ENCODE measurements around the gene FAM124B.

The FAM124B gene

GRCh38 chr2:224362094-224362493 lies 39.8 kb downstream of the FAM124B start:
- no peak overlapping the region for H3K27ac ChIP-seq (replicated peaks)
- TF ChIP-seq POLR2AphosphoS5 (IDR thresholded peaks at IDR 0.05; ENCODE audit: low read depth), result no peak
- TF ChIP-seq, protein P1, sequence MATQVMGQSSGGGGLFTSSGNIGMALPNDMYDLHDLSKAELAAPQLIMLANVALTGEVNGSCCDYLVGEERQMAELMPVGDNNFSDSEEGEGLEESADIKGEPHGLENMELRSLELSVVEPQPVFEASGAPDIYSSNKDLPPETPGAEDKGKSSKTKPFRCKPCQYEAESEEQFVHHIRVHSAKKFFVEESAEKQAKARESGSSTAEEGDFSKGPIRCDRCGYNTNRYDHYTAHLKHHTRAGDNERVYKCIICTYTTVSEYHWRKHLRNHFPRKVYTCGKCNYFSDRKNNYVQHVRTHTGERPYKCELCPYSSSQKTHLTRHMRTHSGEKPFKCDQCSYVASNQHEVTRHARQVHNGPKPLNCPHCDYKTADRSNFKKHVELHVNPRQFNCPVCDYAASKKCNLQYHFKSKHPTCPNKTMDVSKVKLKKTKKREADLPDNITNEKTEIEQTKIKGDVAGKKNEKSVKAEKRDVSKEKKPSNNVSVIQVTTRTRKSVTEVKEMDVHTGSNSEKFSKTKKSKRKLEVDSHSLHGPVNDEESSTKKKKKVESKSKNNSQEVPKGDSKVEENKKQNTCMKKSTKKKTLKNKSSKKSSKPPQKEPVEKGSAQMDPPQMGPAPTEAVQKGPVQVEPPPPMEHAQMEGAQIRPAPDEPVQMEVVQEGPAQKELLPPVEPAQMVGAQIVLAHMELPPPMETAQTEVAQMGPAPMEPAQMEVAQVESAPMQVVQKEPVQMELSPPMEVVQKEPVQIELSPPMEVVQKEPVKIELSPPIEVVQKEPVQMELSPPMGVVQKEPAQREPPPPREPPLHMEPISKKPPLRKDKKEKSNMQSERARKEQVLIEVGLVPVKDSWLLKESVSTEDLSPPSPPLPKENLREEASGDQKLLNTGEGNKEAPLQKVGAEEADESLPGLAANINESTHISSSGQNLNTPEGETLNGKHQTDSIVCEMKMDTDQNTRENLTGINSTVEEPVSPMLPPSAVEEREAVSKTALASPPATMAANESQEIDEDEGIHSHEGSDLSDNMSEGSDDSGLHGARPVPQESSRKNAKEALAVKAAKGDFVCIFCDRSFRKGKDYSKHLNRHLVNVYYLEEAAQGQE (IDR thresholded peaks at IDR 0.05; ENCODE audit: insufficient replicate concordance, low read depth), result no peak
- H3K27me3 ChIP-seq (ENCODE audit: insufficient read depth, poor library complexity, severe bottlenecking), result no peaks in the 10 kb centered on the region
- no peak overlapping the region for H3K4me3 ChIP-seq (replicated peaks; ENCODE audit: insufficient read depth, low read length)
- DNase-seq (ENCODE audit: low read depth in 1 of 2, low spot score in 1 of 2), result no peak

DNA sequence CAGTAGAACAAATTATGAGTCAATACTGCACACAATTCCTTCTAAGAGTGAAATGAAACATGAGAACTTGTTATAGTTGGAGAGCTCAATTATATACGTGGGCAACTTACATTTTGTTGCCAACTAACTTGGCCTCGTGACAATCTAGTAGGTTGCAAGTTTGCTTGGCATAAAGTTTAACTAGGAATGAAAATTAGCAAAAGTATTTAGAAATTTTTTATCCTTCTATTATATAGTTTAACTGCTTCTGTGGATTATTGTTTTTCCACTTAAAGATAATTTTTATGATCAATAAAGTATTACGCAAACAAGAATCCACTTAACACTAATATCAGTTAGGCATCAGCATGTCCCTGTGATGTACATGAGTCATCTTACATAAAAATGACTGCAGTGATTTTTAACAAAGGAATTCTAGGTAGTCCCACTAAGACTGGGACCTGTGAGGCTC lies 41.1 kb downstream of the FAM124B start:
- Histone ChIP-seq H3K27ac (replicated peaks) (no peak overlapping the region), H3K27me3 (ENCODE audit: insufficient read depth, poor library complexity, severe bottlenecking) (no peaks in the 10 kb centered on the region), H3K4me3 (replicated peaks; ENCODE audit: insufficient read depth, low read length) (no peak overlapping the region)
- DNase-seq (ENCODE audit: low read depth in 1 of 2, low spot score in 1 of 2), result no peak
- no peak for TF ChIP-seq SPI1 (IDR thresholded peaks at IDR 0.05; ENCODE audit: borderline replicate concordance, low read depth)
- TF ChIP-seq POLR2AphosphoS5 (IDR thresholded peaks at IDR 0.05; ENCODE audit: low read depth), result no peak
- no peak for TF ChIP-seq GABPA (IDR thresholded peaks at IDR 0.05; ENCODE audit: low read depth)
- TF ChIP-seq, protein P2, sequence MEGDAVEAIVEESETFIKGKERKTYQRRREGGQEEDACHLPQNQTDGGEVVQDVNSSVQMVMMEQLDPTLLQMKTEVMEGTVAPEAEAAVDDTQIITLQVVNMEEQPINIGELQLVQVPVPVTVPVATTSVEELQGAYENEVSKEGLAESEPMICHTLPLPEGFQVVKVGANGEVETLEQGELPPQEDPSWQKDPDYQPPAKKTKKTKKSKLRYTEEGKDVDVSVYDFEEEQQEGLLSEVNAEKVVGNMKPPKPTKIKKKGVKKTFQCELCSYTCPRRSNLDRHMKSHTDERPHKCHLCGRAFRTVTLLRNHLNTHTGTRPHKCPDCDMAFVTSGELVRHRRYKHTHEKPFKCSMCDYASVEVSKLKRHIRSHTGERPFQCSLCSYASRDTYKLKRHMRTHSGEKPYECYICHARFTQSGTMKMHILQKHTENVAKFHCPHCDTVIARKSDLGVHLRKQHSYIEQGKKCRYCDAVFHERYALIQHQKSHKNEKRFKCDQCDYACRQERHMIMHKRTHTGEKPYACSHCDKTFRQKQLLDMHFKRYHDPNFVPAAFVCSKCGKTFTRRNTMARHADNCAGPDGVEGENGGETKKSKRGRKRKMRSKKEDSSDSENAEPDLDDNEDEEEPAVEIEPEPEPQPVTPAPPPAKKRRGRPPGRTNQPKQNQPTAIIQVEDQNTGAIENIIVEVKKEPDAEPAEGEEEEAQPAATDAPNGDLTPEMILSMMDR (IDR thresholded peaks at IDR 0.05; ENCODE audit: insufficient read depth, low read length), result no peak
- TF ChIP-seq, protein P1 (IDR thresholded peaks at IDR 0.05; ENCODE audit: insufficient replicate concordance, low read depth), result no peak

DNA sequence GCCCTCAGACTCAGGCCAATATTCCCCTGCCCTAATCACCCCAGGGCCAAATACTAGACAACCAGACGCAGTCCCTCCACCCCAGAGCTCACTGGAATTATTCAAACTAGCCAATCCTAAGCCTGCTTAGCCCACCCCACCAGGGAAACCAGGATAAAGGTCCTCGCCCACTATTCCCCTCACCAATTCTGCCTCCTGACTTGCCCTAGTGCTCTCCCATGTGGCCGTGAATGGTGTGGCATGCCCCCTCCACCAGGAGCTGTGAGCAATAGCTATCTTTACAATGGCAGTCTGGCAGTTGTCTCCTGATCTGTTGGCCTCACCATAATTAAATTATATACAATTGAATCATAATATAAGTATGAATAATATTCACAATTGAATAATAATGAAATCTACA lies 42.3 kb downstream of the FAM124B start:
- DNase-seq (ENCODE audit: low read depth in 1 of 2, low spot score in 1 of 2), result no peak
- Histone ChIP-seq H3K27me3 (ENCODE audit: insufficient read depth, poor library complexity, severe bottlenecking) (no peaks in the 10 kb centered on the region), H3K4me3 (replicated peaks; ENCODE audit: insufficient read depth, low read length) (no peak overlapping the region), H3K27ac (replicated peaks) (no peak overlapping the region)
- TF ChIP-seq, protein P1 (IDR thresholded peaks at IDR 0.05; ENCODE audit: insufficient replicate concordance, low read depth), result no peak

DNA sequence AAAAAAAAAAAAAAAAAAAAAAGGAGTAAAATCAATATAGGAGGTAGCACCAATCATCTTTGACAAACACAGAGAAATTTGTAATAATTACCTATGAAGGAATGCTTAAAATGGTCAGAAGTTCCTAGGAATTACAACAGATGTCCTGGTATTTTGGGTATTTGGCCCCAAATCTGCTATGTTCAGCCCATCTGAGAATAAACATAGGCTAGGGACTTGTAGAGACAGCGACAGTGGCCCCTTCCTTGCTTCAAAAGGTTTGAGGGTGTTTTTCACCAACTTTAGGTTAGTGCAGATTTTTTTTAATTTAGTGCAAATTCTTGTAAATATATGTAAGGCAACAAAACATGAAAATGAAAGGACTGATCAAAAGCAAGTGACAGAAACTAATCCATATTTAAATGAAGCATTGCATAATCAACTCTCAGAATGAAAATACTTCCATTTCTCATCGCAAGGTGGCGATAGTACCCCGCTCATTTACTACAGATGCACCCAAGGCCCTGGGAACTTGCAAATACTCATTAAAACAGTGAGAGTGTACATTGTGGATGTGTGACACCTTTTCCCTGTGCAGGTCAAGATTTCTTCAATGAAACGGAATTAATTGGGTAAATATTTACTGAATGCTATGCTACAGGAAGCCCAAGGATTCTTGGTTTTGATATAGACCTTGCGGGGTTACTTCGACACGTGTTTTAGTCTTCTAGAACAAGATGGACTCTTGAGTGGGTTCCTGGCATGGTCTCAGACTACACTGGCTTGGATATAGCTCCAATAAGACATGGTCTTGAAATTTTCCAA lies 44.6 kb downstream of the FAM124B start:
- no peaks in the 10 kb centered on the region for H3K27me3 ChIP-seq (ENCODE audit: insufficient read depth, poor library complexity, severe bottlenecking)
- no peak overlapping the region for H3K27ac ChIP-seq (replicated peaks)
- no peak for TF ChIP-seq SPI1 (IDR thresholded peaks at IDR 0.05; ENCODE audit: borderline replicate concordance, low read depth)
- TF ChIP-seq, protein P2 (IDR thresholded peaks at IDR 0.05; ENCODE audit: insufficient read depth, low read length), result peak; percentile 17
- H3K4me3 ChIP-seq (replicated peaks; ENCODE audit: insufficient read depth, low read length), result no peak overlapping the region
- DNase-seq (ENCODE audit: low read depth in 1 of 2, low spot score in 1 of 2), result peak; percentile 26 to 56

All from HL-60 (cell line).